HG02973 (cell line): ENCODE data around the gene KCNAB2.

Source experiments
- ATAC-seq: cut with Tn5 transposase; IDR thresholded peaks from one replicate; pipeline ENCODE4 v1.9.1; 2021; ENCODE audit warnings: moderate library complexity; ENCODE audit not compliant: unreplicated experiment

KCNAB2 gene

GRCh38 chr1:6124746-6125365, 79.2 kb downstream of the KCNAB2 start:
- ATAC-seq = no peak

GRCh38 chr1:6125366-6125765, 79.7 kb downstream of the KCNAB2 start:
- ATAC-seq = no peak

- ATAC-seq = no peak
These were observed 80.3 kb downstream of the KCNAB2 start for GRCh38 chr1:6126028-6126427.

GRCh38 chr1:6126521-6127067, 80.9 kb downstream of the KCNAB2 start:
- ATAC-seq = no peak

- ATAC-seq = no peak
These were observed 82.0 kb downstream of the KCNAB2 start for GRCh38 chr1:6127587-6128163.

GRCh38 chr1:6128276-6129081, 82.8 kb downstream of the KCNAB2 start:
- ATAC-seq = no peak

GRCh38 chr1:6129313-6129712, 83.6 kb downstream of the KCNAB2 start:
- ATAC-seq = no peak

- ATAC-seq = no peak
These were observed 84.3 kb downstream of the KCNAB2 start for GRCh38 chr1:6130036-6130435.

GRCh38 chr1:6130596-6130995, 84.9 kb downstream of the KCNAB2 start:
- ATAC-seq = no peak

GRCh38 chr1:6131561-6131960, 85.9 kb downstream of the KCNAB2 start:
- no peak for ATAC-seq

GRCh38 chr1:6133146-6133895, 87.6 kb downstream of the KCNAB2 start:
- ATAC-seq = no peak

GRCh38 chr1:6134206-6134605, 88.5 kb downstream of the KCNAB2 start:
- ATAC-seq = no peak

GRCh38 chr1:6134741-6135510, 89.2 kb downstream of the KCNAB2 start:
- no peak for ATAC-seq

- no peak for ATAC-seq
These were observed 91.0 kb downstream of the KCNAB2 start for GRCh38 chr1:6136516-6137220.

GRCh38 chr1:6137758-6138157, 92.1 kb downstream of the KCNAB2 start:
- no peak for ATAC-seq

GRCh38 chr1:6140413-6140812, 94.7 kb downstream of the KCNAB2 start:
- ATAC-seq = no peak

GRCh38 chr1:6141592-6141991, 95.9 kb downstream of the KCNAB2 start:
- no peak for ATAC-seq

GRCh38 chr1:6142036-6142621, 96.4 kb downstream of the KCNAB2 start:
- no peak for ATAC-seq

- ATAC-seq = no peak
These were observed 97.0 kb downstream of the KCNAB2 start for GRCh38 chr1:6142734-6143133.
